Effector memory CD8-positive, alpha-beta T cell (primary cell): ENCODE data around the gene NADSYN1.
"Not testable (repeated sequence)": the region's sequence is repeated elsewhere in the genome, so short reads cannot be mapped to it uniquely, and the experiment has no call there.

Experiments used
- ATAC-seq: fragments of 150-1000 bp; cut with Tn5 transposase; replicated peaks from 2 replicates; pipeline ENCODE4 v1.10.0; 2021; ENCODE audit warnings: mild to moderate bottlenecking, moderate library complexity
- DNase-seq, 3 experiments: peaks; one replicate each; pipeline ENCODE4 v3.0.0; 2021
- H3K27ac Mint-ChIP-seq, 2 donors: one replicate each; pipeline ENCODE4 v1.8.0; 2022; ENCODE audit warnings: mild to moderate bottlenecking in 2 of 2, mixed read lengths in 2 of 2, moderate library complexity in 2 of 2
- H3K27me3 Mint-ChIP-seq, 2 donors: one replicate each; pipeline ENCODE4 v1.8.0; 2022; ENCODE audit warnings: mixed read lengths in 2 of 2
- H3K36me3 Mint-ChIP-seq: one replicate; pipeline ENCODE4 v1.8.0; 2022; ENCODE audit warnings: mild to moderate bottlenecking, moderate library complexity, mixed read lengths; ENCODE audit not compliant: insufficient read depth
- H3K4me1 Mint-ChIP-seq, 2 donors: one replicate each; pipeline ENCODE4 v1.8.0; 2022; ENCODE audit warnings: low read depth in 2 of 2, mixed read lengths in 2 of 2
- H3K4me3 Mint-ChIP-seq, 2 donors: one replicate each; pipeline ENCODE4 v1.8.0; 2022; ENCODE audit warnings: mild to moderate bottlenecking in 2 of 2, mixed read lengths in 2 of 2, moderate library complexity in 2 of 2
- H3K9me3 Mint-ChIP-seq, 2 donors: one replicate each; pipeline ENCODE4 v1.8.0; 2022; ENCODE audit warnings: mixed read lengths in 2 of 2

The NADSYN1 gene

GRCh38 chr11:71502026-71502425 lies 49.0 kb downstream of the NADSYN1 start:
- Mint-ChIP-seq H3K4me1 (no peaks in the 10 kb centered on the region), H3K27me3 (no peaks in the 10 kb centered on the region), H3K36me3 (peaks cover 27% of the 10 kb centered on the region), H3K4me3 (no peak overlapping the region), H3K27ac (no peak overlapping the region), H3K9me3 (peaks cover 2 to 5% of the 10 kb centered on the region in 2 donors)
- DNase-seq (no peak), ATAC-seq (no peak)

GRCh38 chr11:71502871-71503435 lies 50.0 kb downstream of the NADSYN1 start:
- no peak for ATAC-seq
- no peak overlapping the region for H3K4me3 Mint-ChIP-seq
- no peaks in the 10 kb centered on the region for H3K27me3 Mint-ChIP-seq
- peaks cover 17% of the 10 kb centered on the region for H3K36me3 Mint-ChIP-seq
- DNase-seq = no peak
- H3K27ac Mint-ChIP-seq = no peak overlapping the region
- peaks cover 3 to 7% of the 10 kb centered on the region in 2 donors for H3K9me3 Mint-ChIP-seq
- H3K4me1 Mint-ChIP-seq = no peaks in the 10 kb centered on the region

DNA sequence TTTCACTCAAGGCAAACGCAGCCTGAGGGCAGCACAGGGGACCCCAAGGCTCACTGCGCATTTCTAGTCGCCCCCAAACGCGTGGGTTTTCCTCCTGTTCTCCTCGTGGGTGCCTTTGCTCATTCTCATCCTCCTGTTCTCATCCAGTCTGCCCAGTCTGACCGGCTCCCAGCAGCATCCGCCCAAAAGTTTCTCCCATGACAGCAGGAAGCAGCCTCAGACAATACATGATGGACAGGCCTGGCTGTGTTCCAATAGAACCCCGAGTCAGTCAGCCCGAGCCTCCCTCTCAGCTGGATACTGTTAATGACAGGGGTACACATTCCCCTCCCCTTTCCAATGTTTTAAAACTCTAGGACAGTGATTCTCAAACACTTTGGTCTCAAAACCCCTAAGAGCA lies 51.5 kb downstream of the NADSYN1 start:
- peaks cover 14% of the 10 kb centered on the region for H3K36me3 Mint-ChIP-seq
- H3K4me3 Mint-ChIP-seq = no peak overlapping the region
- no peak for ATAC-seq
- H3K27me3 Mint-ChIP-seq = no peaks in the 10 kb centered on the region
- DNase-seq = no peak
- peaks cover 5 to 13% of the 10 kb centered on the region in 2 donors for H3K9me3 Mint-ChIP-seq
- H3K4me1 Mint-ChIP-seq = no peaks in the 10 kb centered on the region
- peak overlapping the region; percentile 17 to 44 for H3K27ac Mint-ChIP-seq

DNA sequence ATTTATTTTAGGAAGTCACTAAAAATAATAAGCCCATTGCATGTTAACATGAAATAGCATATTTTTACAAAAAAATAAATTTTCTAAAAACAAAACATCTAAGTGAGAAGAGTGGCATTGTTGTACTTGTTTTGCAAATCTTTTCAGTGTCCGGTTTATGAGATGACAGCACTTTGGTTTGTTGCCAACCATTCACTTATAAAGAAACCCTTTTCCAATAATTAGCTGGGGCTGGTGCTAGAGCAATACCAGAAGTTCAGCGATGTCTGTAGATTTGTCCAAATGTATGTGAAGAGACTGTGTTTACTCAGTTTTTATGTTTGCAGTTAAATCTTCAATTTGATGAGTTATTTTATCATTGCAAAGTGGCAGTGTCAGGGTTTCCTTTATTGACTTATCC lies 52.0 kb downstream of the NADSYN1 start:
- peaks cover 10% of the 10 kb centered on the region for H3K36me3 Mint-ChIP-seq
- H3K4me3 Mint-ChIP-seq = no peak overlapping the region
- H3K4me1 Mint-ChIP-seq = no peaks in the 10 kb centered on the region
- DNase-seq (no peak), ATAC-seq (no peak)
- H3K9me3 Mint-ChIP-seq = peaks cover 9 to 17% of the 10 kb centered on the region in 2 donors
- peak overlapping the region; percentile 17 to 44 for H3K27ac Mint-ChIP-seq
- no peaks in the 10 kb centered on the region for H3K27me3 Mint-ChIP-seq

- Mint-ChIP-seq H3K36me3 (peaks cover 10% of the 10 kb centered on the region), H3K4me3 (no peak overlapping the region), H3K9me3 (peaks cover 9 to 18% of the 10 kb centered on the region in 2 donors), H3K27me3 (no peaks in the 10 kb centered on the region), H3K4me1 (no peaks in the 10 kb centered on the region), H3K27ac (no peak overlapping the region)
- DNase-seq (no peak), ATAC-seq (no peak)
Observed at GRCh38 chr11:71505781-71506180, 52.8 kb downstream of the NADSYN1 start.

DNA sequence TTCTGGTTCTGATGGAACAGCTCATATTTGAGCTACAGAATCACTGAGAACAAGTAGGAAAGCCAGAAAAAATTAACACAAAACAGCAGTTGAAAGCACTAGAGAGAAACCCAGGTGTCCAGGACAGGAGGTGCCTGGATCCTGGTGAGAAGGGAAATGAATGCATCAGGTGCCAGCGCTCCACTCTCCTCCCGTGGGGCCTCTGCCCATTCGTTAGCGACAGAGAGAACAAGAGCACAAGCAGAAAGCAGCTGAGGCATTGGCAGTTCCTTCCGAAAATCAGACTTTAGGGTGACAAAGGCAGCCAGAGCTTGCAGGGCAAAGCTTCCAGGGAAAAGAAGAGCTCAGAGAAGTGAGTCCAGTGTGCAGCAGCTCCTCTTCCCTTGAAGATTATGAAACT lies 54.1 kb downstream of the NADSYN1 start:
- Mint-ChIP-seq H3K4me1 (no peaks in the 10 kb centered on the region), H3K27ac (no peak overlapping the region), H3K27me3 (no peaks in the 10 kb centered on the region), H3K9me3 (peaks cover 10 to 18% of the 10 kb centered on the region in 2 donors), H3K4me3 (no peak overlapping the region), H3K36me3 (peaks cover 8% of the 10 kb centered on the region)
- ATAC-seq (no peak), DNase-seq (no peak)

DNA sequence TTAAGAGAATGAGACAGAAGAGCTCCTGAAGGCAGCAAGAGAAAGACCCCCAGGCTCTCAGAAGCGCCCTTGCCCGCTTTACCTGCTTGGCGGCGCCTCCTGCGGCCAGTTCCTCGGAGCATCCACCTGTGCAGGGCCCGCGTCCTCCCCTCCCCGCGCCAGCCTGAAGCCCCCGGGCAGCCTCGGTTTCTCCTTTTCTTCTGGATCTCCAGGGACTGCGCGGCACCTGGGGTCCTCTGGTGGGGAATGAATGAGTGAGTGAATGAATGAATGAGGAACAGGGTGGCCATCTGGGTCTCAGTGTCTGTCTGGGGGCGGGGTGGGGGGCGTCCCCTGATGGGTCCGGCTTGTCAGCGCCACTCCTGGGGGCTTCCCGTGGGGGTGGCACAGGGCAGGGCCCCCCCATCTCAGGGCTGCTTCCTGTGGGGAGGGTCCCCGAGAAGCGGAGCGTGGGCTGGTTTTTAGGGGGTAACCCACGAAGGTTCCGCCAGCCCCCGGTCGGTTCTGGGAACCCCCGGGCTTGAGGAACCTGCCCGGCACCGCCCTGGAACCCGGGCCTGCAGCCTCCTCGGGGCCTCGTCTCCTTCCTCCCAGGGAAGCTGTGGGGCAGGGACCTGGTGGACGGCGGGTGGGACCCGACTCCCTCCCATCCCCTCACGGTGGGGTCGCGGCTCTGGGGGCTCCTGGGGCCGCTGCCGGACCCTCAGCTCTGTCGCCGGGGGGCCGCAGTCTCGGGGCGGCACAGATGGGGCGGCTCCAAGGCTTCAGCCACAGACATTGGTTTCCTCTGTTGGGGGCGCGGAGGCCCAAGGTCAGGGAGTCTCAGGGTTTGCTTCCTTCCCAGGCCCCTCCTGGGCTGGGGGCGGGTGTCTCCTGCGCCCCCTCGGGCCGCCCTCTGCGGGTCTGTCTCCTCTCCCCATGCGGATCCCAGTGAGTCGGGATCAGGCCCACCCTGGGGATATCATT lies 65.8 kb downstream of the NADSYN1 start:
- DNase-seq = no peak
- Mint-ChIP-seq H3K9me3 (peaks cover 0 to 11% of the 10 kb centered on the region in 2 donors), H3K36me3 (peaks cover 5% of the 10 kb centered on the region), H3K27ac (no peak overlapping the region), H3K4me3 (no peak overlapping the region), H3K4me1 (no peaks in the 10 kb centered on the region), H3K27me3 (no peaks in the 10 kb centered on the region)
- ATAC-seq = no peak

DNA sequence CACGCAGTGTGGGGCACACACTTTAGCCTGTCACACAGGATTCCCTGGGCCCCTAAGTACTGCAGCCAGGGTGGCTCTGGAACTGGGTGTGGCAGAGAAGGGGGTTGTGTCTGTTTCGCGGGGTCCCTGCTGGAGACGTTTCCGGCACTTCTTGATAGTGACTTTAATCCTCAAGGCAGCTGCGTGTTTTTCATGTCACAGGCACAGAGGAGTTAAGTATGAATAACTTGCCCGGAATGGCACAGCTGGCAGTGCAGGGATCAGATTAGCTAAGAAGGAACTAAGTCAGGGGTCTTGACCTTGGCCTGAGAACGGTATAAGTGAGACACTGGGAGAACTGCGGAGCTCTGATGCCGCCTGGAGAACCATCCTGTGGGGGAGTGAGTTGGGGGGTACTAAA lies 66.5 kb downstream of the NADSYN1 start:
- no peaks in the 10 kb centered on the region for H3K4me1 Mint-ChIP-seq
- no peak overlapping the region for H3K27ac Mint-ChIP-seq
- H3K9me3 Mint-ChIP-seq = peaks cover 0 to 7% of the 10 kb centered on the region in 2 donors
- H3K4me3 Mint-ChIP-seq = no peak overlapping the region
- no peaks in the 10 kb centered on the region for H3K27me3 Mint-ChIP-seq
- H3K36me3 Mint-ChIP-seq = peaks cover 5% of the 10 kb centered on the region
- ATAC-seq (no peak), DNase-seq (no peak)

DNA sequence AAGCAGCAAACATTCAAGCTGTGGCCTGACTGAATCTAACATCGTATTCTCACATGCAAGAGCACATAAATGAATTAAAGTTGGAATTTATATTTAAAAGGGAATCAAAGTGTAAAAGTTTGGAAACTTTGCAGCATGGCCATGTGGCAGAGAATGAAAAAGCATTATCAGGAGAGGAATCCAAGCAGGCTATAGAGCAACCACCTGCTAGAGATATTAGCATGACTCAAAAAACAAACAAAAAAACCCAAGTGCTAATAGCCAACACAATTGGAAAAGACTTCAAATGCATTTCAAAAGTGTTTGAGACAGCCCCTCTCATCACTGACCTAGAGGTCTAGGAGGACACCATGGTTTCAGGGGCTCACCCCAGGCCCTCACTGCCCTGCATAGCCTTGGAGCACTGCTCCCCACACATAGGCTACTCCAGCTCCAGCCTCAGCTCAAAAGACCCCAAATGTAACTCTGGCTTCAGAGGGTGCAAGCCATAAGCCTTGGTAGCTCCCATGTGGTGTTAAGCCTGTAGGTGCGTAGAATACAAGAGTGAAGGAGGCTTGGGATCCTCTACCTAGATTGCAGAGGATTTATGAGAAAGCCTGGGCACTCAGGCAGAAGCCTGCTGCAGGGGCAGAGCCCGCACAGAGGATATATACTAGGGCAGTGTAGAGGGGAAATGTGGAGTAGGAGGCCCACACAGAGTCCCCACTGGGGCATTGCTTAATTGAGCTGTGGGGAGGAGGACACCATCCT lies 72.4 kb downstream of the NADSYN1 start:
- Mint-ChIP-seq H3K4me3 (no peak overlapping the region), H3K27ac (no peak overlapping the region), H3K36me3 (peaks cover 2% of the 10 kb centered on the region), H3K27me3 (peaks cover 16 to 36% of the 10 kb centered on the region in 2 donors), H3K4me1 (no peaks in the 10 kb centered on the region), H3K9me3 (peaks cover 0 to 7% of the 10 kb centered on the region in 2 donors)
- ATAC-seq = no peak
- DNase-seq = no peak

- H3K4me3 Mint-ChIP-seq = no peak overlapping the region
- no peaks in the 10 kb centered on the region for H3K36me3 Mint-ChIP-seq
- no peak for DNase-seq
- H3K27ac Mint-ChIP-seq = no peak overlapping the region
- H3K9me3 Mint-ChIP-seq = peaks cover 0 to 7% of the 10 kb centered on the region in 2 donors
- no peaks in the 10 kb centered on the region for H3K4me1 Mint-ChIP-seq
- H3K27me3 Mint-ChIP-seq = peaks cover 16 to 42% of the 10 kb centered on the region in 2 donors
- no peak for ATAC-seq
Observed at GRCh38 chr11:71525938-71526495, 73.0 kb downstream of the NADSYN1 start.

DNA sequence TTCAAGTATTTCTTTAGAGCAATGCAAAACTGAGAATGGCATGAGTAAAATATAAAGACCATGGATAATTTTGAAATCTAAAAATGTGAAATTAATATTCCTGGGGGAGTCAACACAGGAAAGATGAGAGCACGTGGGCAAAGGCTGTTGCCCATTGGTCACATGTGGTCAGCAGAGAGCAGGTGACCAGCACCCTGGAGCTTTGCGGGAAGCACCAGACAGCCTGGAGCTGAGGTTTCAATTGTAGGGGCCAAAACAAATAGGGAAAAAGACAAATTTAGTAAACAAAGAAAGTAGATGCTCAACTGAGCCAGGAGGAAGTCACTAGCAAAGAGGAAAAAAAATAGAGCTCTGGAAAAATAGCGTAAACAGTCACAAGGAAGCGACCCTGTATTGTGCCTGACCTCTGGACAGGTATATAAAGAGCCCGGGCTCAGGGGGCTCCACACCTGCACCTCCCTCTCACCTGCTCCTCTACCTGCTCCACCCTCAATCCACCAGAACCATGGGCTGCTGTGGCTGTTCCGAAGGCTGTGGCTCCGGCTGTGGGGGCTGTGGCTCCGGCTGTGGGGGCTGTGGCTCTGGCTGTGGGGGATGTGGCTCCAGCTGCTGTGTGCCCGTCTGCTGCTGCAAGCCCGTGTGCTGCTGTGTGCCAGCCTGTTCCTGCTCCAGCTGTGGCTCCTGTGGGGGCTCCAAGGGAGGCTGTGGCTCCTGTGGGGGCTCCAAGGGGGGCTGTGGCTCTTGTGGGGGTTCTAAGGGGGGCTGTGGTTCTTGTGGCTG lies 74.0 kb downstream of the NADSYN1 start, which contains the start of gene KRTAP5-7:
Gene KRTAP5-7, plus strand, starts transcription at position 472 of the 780 bp plus-strand sequence. Its CDS starts 34 bp downstream, at position 506.
- not testable (repeated sequence) for H3K36me3 Mint-ChIP-seq, DNase-seq, H3K9me3 Mint-ChIP-seq, H3K4me1 Mint-ChIP-seq, ATAC-seq, H3K4me3 Mint-ChIP-seq, H3K27ac Mint-ChIP-seq
- H3K27me3 Mint-ChIP-seq = peaks cover 16 to 51% of the 10 kb centered on the region in 2 donors

DNA sequence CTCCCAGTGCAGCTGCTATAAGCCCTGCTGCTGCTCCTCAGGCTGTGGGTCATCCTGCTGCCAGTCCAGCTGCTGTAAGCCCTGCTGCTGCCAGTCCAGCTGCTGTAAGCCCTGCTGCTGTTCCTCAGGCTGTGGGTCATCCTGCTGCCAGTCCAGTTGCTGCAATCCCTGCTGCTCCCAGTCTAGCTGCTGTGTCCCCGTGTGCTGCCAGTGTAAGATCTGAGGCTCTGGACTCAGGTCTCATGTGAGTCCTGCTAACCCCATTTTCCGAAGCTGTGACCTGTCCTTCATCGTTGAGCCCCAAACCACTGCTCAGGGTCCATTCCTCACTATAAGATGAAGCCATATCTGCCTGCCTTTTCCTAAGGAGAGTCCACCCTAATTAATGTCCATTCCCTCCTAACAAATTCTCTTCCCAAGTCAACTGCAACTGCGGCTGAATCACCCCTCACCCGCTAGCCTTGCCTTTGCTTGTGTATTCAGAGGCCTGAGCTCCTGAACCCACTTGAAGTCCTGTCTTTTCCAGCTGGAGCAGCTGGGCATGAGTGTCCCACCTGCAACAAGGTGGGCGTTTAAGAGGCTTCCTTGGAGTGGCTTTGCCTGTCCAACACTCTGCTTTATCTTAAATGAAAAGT lies 74.7 kb downstream of the NADSYN1 start:
- DNase-seq (no peak), ATAC-seq (no peak)
- Mint-ChIP-seq H3K36me3 (no peaks in the 10 kb centered on the region), H3K27me3 (peaks cover 16 to 57% of the 10 kb centered on the region in 2 donors), H3K4me1 (no peaks in the 10 kb centered on the region), H3K27ac (no peak overlapping the region), H3K4me3 (no peak overlapping the region), H3K9me3 (no peaks in the 10 kb centered on the region)
